HG03571 (cell line): ENCODE results near the gene PFN2.

Experiments used
- ATAC-seq: cut with Tn5 transposase; IDR thresholded peaks from one replicate; pipeline ENCODE4 v1.9.1; 2021; ENCODE audit not compliant: unreplicated experiment

PFN2 gene

DNA sequence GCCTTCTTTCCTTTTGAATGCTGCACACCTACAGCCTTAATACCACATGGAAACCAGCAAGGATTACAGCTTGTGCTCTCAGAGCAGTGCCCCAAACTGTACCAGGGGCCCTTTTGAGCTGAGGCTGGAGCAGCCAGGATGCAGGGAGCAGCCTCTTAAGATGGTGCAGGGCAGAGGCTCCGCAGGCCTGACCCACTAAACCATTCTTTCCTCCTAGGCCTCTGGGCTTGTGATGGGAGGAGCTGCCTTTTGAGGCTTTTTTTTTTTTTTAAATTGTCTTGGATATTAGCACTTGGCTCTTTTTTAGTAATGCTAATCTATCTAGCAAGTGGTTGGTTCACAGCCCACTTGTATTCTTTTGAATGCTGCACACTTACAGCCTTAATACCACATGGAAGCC is 37.7 kb downstream of the PFN2 start:
- ATAC-seq: no peak

DNA sequence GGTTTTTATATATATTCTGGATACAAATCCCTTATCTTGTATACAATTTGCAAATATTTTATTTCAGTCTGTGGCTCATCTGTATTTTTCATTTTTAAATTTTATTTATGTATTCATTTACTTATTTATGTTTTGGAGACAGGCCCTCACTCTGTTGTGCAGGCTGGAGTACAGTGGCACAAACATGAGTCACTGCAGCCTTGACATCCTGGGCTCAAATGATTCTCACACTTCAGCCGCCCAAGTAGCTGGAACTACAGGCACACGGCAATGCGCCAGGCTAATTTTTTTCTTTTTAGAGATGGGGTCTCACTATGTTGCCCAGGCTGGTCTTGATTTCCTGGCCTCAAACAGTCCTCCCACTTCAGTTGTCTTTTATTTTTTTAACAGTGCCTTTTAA is 50.6 kb downstream of the PFN2 start:
- ATAC-seq: no peak

DNA sequence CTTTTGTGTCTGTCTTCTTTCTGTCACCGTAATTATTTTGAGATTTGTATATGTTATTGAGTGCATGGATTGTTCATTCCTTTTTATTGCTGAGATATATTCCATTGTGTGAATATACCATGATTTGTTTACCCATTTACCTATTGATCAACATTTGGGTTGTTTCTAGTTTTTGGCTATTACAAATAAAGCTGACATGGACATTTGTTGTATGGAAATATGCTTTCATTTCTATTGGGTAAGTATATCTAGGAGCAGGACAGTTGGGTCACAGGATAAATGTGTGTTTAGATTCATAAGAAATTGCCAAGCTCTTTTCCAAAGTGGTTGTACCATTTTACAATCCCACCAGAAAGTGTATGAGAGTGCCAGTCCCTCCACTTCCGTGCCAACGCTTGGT is 51.2 kb downstream of the PFN2 start:
- ATAC-seq: no peak

DNA sequence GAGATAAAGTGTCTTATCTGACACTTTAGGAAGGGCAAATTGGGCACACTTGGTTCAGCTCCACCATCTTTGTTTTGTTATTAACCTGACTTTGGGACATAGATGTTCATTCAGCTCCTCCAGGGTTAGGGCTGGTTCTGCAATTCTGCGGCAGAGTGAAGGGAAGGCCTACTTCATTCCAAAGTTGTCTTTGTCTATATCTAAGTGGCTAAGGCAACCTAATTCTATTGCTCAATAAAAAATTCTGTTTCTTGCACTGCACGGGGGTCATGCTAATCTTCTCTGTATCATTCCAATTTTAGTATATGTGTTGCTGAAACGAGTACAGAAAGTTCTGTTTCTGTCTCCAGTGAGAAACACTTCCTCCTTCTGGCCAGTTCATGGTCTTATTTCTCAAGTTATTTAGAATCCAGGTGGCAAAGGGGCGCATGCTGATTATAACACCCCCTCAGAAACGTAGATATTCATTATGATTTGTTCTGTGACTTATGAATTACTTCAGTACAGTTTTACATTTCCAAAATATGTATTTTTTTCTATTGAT is 53.5 kb downstream of the PFN2 start:
- ATAC-seq: no peak
